Measurements from ENCODE around the gene HMCN2.

GRCh38 chr9:130225071-130225470 is 40.5 kb upstream of the HMCN2 start:
- TF ChIP-seq CTCF (IDR thresholded peaks at IDR 0.05) (no peak), POLR2A (IDR thresholded peaks at IDR 0.05; ENCODE audit: low read depth) (no peak), EP300 (IDR thresholded peaks at IDR 0.05) (no peak)

Data from esophagus muscularis mucosa (tissue), 4 donors.